ENCODE data around the gene MYOM3. TPM values are rescaled to one million over a fixed set of nuclear protein-coding genes. Genes with fewer than 3 reads are reported as not detected.

Gene MYOM3
- total RNA-seq (2014; rRNA removed; shearing (Covaris generic)) = 0.03 and 0.11 TPM in 2 replicates

- DNase-seq = peak; percentile 81
- Histone ChIP-seq H3K4me3 (ENCODE audit: insufficient read depth, low read depth, low read length) (no peak within 1 kb of the TSS), H3K27me3 (ENCODE audit: control insufficient read depth, insufficient read depth, low read length) (no peaks in the 10 kb centered on the region; the same call in 1 of the 2 replicates), H3K36me3 (replicated peaks; ENCODE audit: control insufficient read depth, insufficient read depth, low read length) (no peaks in the 10 kb centered on the region)
Measured at GRCh38 chr1:24111996-24112779, at the start of gene MYOM3. Gene MYOM3, minus strand, starts transcription at chr1:24112135. Its CDS starts 3,499 bp downstream, at chr1:24108636.

- H3K36me3 ChIP-seq (replicated peaks; ENCODE audit: control insufficient read depth, insufficient read depth, low read length) = peaks cover 5% of the 10 kb centered on the region
- no peak for DNase-seq
- H3K4me3 ChIP-seq (ENCODE audit: insufficient read depth, low read depth, low read length) = no peak overlapping the region
- no peaks in the 10 kb centered on the region for H3K27me3 ChIP-seq (ENCODE audit: control insufficient read depth, insufficient read depth, low read length)
Measured at GRCh38 chr1:24161270-24161669, 49.3 kb upstream of the MYOM3 start.

GRCh38 chr1:24159366-24159765 is 47.4 kb upstream of the MYOM3 start:
- H3K36me3 ChIP-seq (replicated peaks; ENCODE audit: control insufficient read depth, insufficient read depth, low read length) = peaks cover 7% of the 10 kb centered on the region
- H3K27me3 ChIP-seq (ENCODE audit: control insufficient read depth, insufficient read depth, low read length) = no peaks in the 10 kb centered on the region
- H3K4me3 ChIP-seq (ENCODE audit: insufficient read depth, low read depth, low read length) = no peak overlapping the region
- DNase-seq = no peak

GRCh38 chr1:24157918-24158481 is 46.1 kb upstream of the MYOM3 start:
- peak; percentile 63 for DNase-seq
- Histone ChIP-seq H3K27me3 (ENCODE audit: control insufficient read depth, insufficient read depth, low read length) (no peaks in the 10 kb centered on the region), H3K36me3 (replicated peaks; ENCODE audit: control insufficient read depth, insufficient read depth, low read length) (peaks cover 7% of the 10 kb centered on the region)

GRCh38 chr1:24156542-24157260 is 44.8 kb upstream of the MYOM3 start:
- Histone ChIP-seq H3K36me3 (replicated peaks; ENCODE audit: control insufficient read depth, insufficient read depth, low read length) (peaks cover 7% of the 10 kb centered on the region), H3K4me3 (ENCODE audit: insufficient read depth, low read depth, low read length) (no peak overlapping the region)
- DNase-seq = no peak

More at GRCh38 chr1:24157918-24158481, 46.1 kb upstream of the MYOM3 start:
- no peak overlapping the region for H3K4me3 ChIP-seq (ENCODE audit: insufficient read depth, low read depth, low read length)

GRCh38 chr1:24155011-24155782 is 43.3 kb upstream of the MYOM3 start:
- no peaks in the 10 kb centered on the region for H3K27me3 ChIP-seq (ENCODE audit: control insufficient read depth, insufficient read depth, low read length)
- peaks cover 7% of the 10 kb centered on the region for H3K36me3 ChIP-seq (replicated peaks; ENCODE audit: control insufficient read depth, insufficient read depth, low read length)
- H3K4me3 ChIP-seq (ENCODE audit: insufficient read depth, low read depth, low read length) = no peak overlapping the region
- DNase-seq = peak; percentile 81

More at GRCh38 chr1:24156542-24157260, 44.8 kb upstream of the MYOM3 start:
- H3K27me3 ChIP-seq (ENCODE audit: control insufficient read depth, insufficient read depth, low read length) = no peaks in the 10 kb centered on the region

GRCh38 chr1:24154215-24154614 is 42.3 kb upstream of the MYOM3 start:
- Histone ChIP-seq H3K36me3 (replicated peaks; ENCODE audit: control insufficient read depth, insufficient read depth, low read length) (peaks cover 7% of the 10 kb centered on the region), H3K4me3 (ENCODE audit: insufficient read depth, low read depth, low read length) (no peak overlapping the region), H3K27me3 (ENCODE audit: control insufficient read depth, insufficient read depth, low read length) (no peaks in the 10 kb centered on the region; the same call in 1 of the 2 replicates)
- DNase-seq = no peak

GRCh38 chr1:24152631-24153494 is 40.9 kb upstream of the MYOM3 start:
- DNase-seq = no peak
- no peak overlapping the region for H3K4me3 ChIP-seq (ENCODE audit: insufficient read depth, low read depth, low read length)
- no peaks in the 10 kb centered on the region; the same call in 1 of the 2 replicates for H3K27me3 ChIP-seq (ENCODE audit: control insufficient read depth, insufficient read depth, low read length)
- H3K36me3 ChIP-seq (replicated peaks; ENCODE audit: control insufficient read depth, insufficient read depth, low read length) = peaks cover 7% of the 10 kb centered on the region

GRCh38 chr1:24151175-24151533 is 39.2 kb upstream of the MYOM3 start:
- H3K36me3 ChIP-seq (replicated peaks; ENCODE audit: control insufficient read depth, insufficient read depth, low read length) = peaks cover 2% of the 10 kb centered on the region
- no peaks in the 10 kb centered on the region; the same call in 1 of the 2 replicates for H3K27me3 ChIP-seq (ENCODE audit: control insufficient read depth, insufficient read depth, low read length)
- DNase-seq = peak; percentile 76
- peak overlapping the region; percentile 25 for H3K4me3 ChIP-seq (ENCODE audit: insufficient read depth, low read depth, low read length)

- DNase-seq = peak; percentile 91
- Histone ChIP-seq H3K27me3 (ENCODE audit: control insufficient read depth, insufficient read depth, low read length) (no peaks in the 10 kb centered on the region; the same call in 1 of the 2 replicates), H3K4me3 (ENCODE audit: insufficient read depth, low read depth, low read length) (peak overlapping the region; percentile 25), H3K36me3 (replicated peaks; ENCODE audit: control insufficient read depth, insufficient read depth, low read length) (no peaks in the 10 kb centered on the region; the same call in 1 of the 2 replicates)
Measured at GRCh38 chr1:24150234-24151174, 38.6 kb upstream of the MYOM3 start.

- H3K36me3 ChIP-seq (replicated peaks; ENCODE audit: control insufficient read depth, insufficient read depth, low read length) = no peaks in the 10 kb centered on the region
- H3K4me3 ChIP-seq (ENCODE audit: insufficient read depth, low read depth, low read length) = peak overlapping the region; percentile 24; the same call in 1 of the 2 replicates
- no peaks in the 10 kb centered on the region; the same call in 1 of the 2 replicates for H3K27me3 ChIP-seq (ENCODE audit: control insufficient read depth, insufficient read depth, low read length)
- no peak for DNase-seq
Measured at GRCh38 chr1:24149866-24150233, 37.9 kb upstream of the MYOM3 start.

- DNase-seq = no peak
- no peaks in the 10 kb centered on the region for H3K36me3 ChIP-seq (replicated peaks; ENCODE audit: control insufficient read depth, insufficient read depth, low read length)
- no peaks in the 10 kb centered on the region; the same call in 1 of the 2 replicates for H3K27me3 ChIP-seq (ENCODE audit: control insufficient read depth, insufficient read depth, low read length)
- no peak overlapping the region for H3K4me3 ChIP-seq (ENCODE audit: insufficient read depth, low read depth, low read length)
Measured at GRCh38 chr1:24147816-24148215, 35.9 kb upstream of the MYOM3 start.

Data from H7 (cell line).